Endothelial cell of umbilical vein (primary cell): ENCODE measurements around the gene AUTS2. TPM values are rescaled to one million over a fixed set of nuclear protein-coding genes. Genes with fewer than 3 reads are reported as not detected.

ENCODE experiments used
- BruUV-seq: library from RNA; stranded (reverse); fragments of 400-500 nt; replicated peaks from 2 replicates; lab custom pipeline; 2021; lab: Mats Ljungman, UMichigan
- CTCF ChIA-PET: fragments of 300-600, 350-600 bp; sonication (Branson Sonifier 250); formaldehyde crosslinking; loops from one replicate; lab custom pipeline; 2021; ENCODE audit warnings: antibody characterized with exemption, inconsistent platforms; lab: Charles Lee
- POLR2A ChIA-PET: fragments of 300-600, 350-600 bp; sonication (Branson Sonifier 250); formaldehyde crosslinking; loops from one replicate; lab custom pipeline; 2021; ENCODE audit warnings: antibody characterized with exemption, inconsistent platforms; lab: Charles Lee
- DNase-seq: peaks from one replicate; pipeline ENCODE4 v3.0.0-alpha.2; 2011; ENCODE audit warnings: low read depth, low spot score
- FAIRE-seq: peaks from 2 replicates; lab custom pipeline; 2011; peaks lifted over from hg19 to GRCh38; lab: Jason Lieb, UNC
- H2AFZ ChIP-seq: 2 replicates; pipeline ENCODE4 v1.6.0; 2012; ENCODE audit warnings: low read depth, low read length, control low read depth, inconsistent platforms
- H3K27ac ChIP-seq: 2 replicates; pipeline ENCODE4 v1.5.1; 2011; ENCODE audit warnings: low read depth, mild to moderate bottlenecking, control low read depth, low read length, moderate library complexity; ENCODE audit not compliant: insufficient read depth
- H3K27me3 ChIP-seq, 2 experiments: 2 replicates each; pipeline versions ENCODE4 v1.6.0 to v1.6.1; 2011; ENCODE audit warnings: low read length in 2 of 2, mixed read lengths in 1 of 2; ENCODE audit not compliant: control insufficient read depth in 2 of 2, insufficient read depth in 2 of 2
- H3K36me3 ChIP-seq, 2 experiments: 2 replicates in 1 of 2; 3 replicates in 1 of 2; pipeline ENCODE4 v1.5.1; 2011; ENCODE audit warnings: low read length in 2 of 2, mild to moderate bottlenecking in 1 of 2, moderate library complexity in 1 of 2; ENCODE audit not compliant: control insufficient read depth in 2 of 2, insufficient read depth in 2 of 2; ENCODE audit errors: extremely low read depth in 1 of 2
- H3K4me1 ChIP-seq: 3 replicates; pipeline ENCODE4 v1.5.1; 2011; ENCODE audit warnings: mild to moderate bottlenecking, low read length; ENCODE audit not compliant: control insufficient read depth, insufficient read depth; ENCODE audit errors: extremely low read depth
- H3K4me2 ChIP-seq: 2 replicates; pipeline ENCODE4 v1.6.1; 2011; ENCODE audit warnings: low read length, control low read depth, mixed read lengths; ENCODE audit not compliant: insufficient read depth
- H3K4me3 ChIP-seq, 3 experiments: fragments of 200-600 bp in 1 of 3; sonication (generic), shearing (Covaris generic) in 1 of 3; replicated peaks in 1 of 3; 2 replicates each; pipeline ENCODE4 v1.5.1; 2011 to 2016; ENCODE audit warnings: control low read depth in 3 of 3, low read length in 3 of 3, mild to moderate bottlenecking in 2 of 3, inconsistent platforms in 1 of 3, low read depth in 1 of 3, moderate library complexity in 1 of 3; ENCODE audit not compliant: insufficient read depth in 1 of 3
- H3K79me2 ChIP-seq: 2 replicates; pipeline ENCODE4 v1.6.0; 2012; ENCODE audit warnings: low read length, inconsistent platforms; ENCODE audit not compliant: control insufficient read depth, insufficient read depth
- H3K9ac ChIP-seq: replicated peaks from 2 replicates; pipeline ENCODE3; 2011; ENCODE audit warnings: low read length, control low read depth; ENCODE audit not compliant: insufficient read depth; ENCODE audit errors: extremely low read depth
- H3K9me1 ChIP-seq: replicated peaks from 3 replicates; pipeline ENCODE4 v1.6.0; 2011; ENCODE audit warnings: mild to moderate bottlenecking, low read length; ENCODE audit not compliant: control insufficient read depth, insufficient read depth; ENCODE audit errors: extremely low read depth
- H3K9me3 ChIP-seq: replicated peaks from 2 replicates; pipeline ENCODE4 v1.5.1; 2012; ENCODE audit warnings: low read length, inconsistent platforms; ENCODE audit not compliant: control insufficient read depth, insufficient read depth
- H4K20me1 ChIP-seq: replicated peaks from 2 replicates; pipeline ENCODE3; 2011; ENCODE audit warnings: mild to moderate bottlenecking, low read length; ENCODE audit not compliant: control insufficient read depth, insufficient read depth; ENCODE audit errors: extremely low read depth
- EZH2 ChIP-seq: IDR thresholded peaks from 2 replicates; pipeline ENCODE4 v1.6.1; 2012; ENCODE audit warnings: borderline replicate concordance, low read depth, mild to moderate bottlenecking, moderate library complexity, low read length, inconsistent platforms; ENCODE audit not compliant: severe bottlenecking
- FOS ChIP-seq: IDR thresholded peaks from 2 replicates; pipeline ENCODE4 v1.6.1; 2011; ENCODE audit warnings: mild to moderate bottlenecking, low read length, moderate library complexity, borderline replicate concordance; ENCODE audit not compliant: insufficient read depth
- GATA2 ChIP-seq: IDR thresholded peaks from 2 replicates; pipeline ENCODE4 v1.7.0; 2011; ENCODE audit warnings: low read depth, mild to moderate bottlenecking, moderate library complexity, mixed read lengths, low read length; ENCODE audit not compliant: insufficient read length, insufficient read depth
- JUN ChIP-seq: IDR thresholded peaks from 2 replicates; pipeline ENCODE4 v1.6.1; 2011; ENCODE audit warnings: borderline replicate concordance, low read depth; ENCODE audit not compliant: insufficient read length, insufficient read depth
- MYC ChIP-seq: IDR thresholded peaks from one replicate; pipeline ENCODE4 v1.6.1; 2011; ENCODE audit warnings: mild to moderate bottlenecking, low read depth, low read length
- POLR2A ChIP-seq: IDR thresholded peaks from 2 replicates; pipeline ENCODE4 v1.6.1; 2012; ENCODE audit warnings: low read depth, mild to moderate bottlenecking, control low read depth, low read length
- POLR2AphosphoS5 ChIP-seq: IDR thresholded peaks from 2 replicates; pipeline ENCODE4 v1.6.1; 2012; ENCODE audit warnings: low read depth, mild to moderate bottlenecking, control low read depth, low read length, moderate library complexity; ENCODE audit not compliant: insufficient read depth
- dilution Hi-C: fragments of 300-500 bp; cut with MboI; formaldehyde crosslinking; loops from one replicate; pipeline ENCODE4 v1.15.0; 2019; ENCODE audit warnings: low sequenced_read_pairs; ENCODE audit not compliant: extremely low pct_ligation_motif_present
- intact Hi-C: fragments of 100-400 bp; cut with micrococcal nuclease; formaldehyde crosslinking; loops from one replicate; pipeline ENCODE4 v1.10.0; 2022
- polyA plus RNA-seq, 4 experiments: library from polyadenylated mRNA; depleted of rRNA in 3 of 4; stranded (reverse) in 3 of 4; unstranded in 1 of 4; fragments of >200 nt; gene quantifications; 2 replicates each; pipeline versions ENCODE4 v1.2.1 to v1.2.3, GENCODE V29; 2011 to 2012; ENCODE audit warnings: missing spikeins in 1 of 4
- total RNA-seq: library from RNA; stranded (reverse); gene quantifications from 2 replicates; pipeline ENCODE4 v1.2.3, GENCODE V29; 2021
- TF ChIP-seq, protein P1 (sequence below): IDR thresholded peaks from 2 replicates; pipeline ENCODE4 v1.6.1; 2011; ENCODE audit not compliant: insufficient read depth, insufficient read length
- TF ChIP-seq, protein P2 (sequence below), 2 donors: IDR thresholded peaks; 1 replicate in 1 of 2; 2 replicates in 1 of 2; pipeline ENCODE4 v1.5.1; 2011; ENCODE audit warnings: low read length in 2 of 2, mild to moderate bottlenecking in 2 of 2, moderate library complexity in 2 of 2, control low read depth in 1 of 2, inconsistent platforms in 1 of 2, low read depth in 1 of 2; ENCODE audit not compliant: insufficient read depth in 1 of 2; ENCODE audit errors: extremely low read depth in 1 of 2

AUTS2 gene
- total and polyA plus RNA-seq, 2 donors (not counting 3 experiments of a cell fraction or from before 2014, with no cell fraction given): 0.59 to 8.0 TPM

DNA sequence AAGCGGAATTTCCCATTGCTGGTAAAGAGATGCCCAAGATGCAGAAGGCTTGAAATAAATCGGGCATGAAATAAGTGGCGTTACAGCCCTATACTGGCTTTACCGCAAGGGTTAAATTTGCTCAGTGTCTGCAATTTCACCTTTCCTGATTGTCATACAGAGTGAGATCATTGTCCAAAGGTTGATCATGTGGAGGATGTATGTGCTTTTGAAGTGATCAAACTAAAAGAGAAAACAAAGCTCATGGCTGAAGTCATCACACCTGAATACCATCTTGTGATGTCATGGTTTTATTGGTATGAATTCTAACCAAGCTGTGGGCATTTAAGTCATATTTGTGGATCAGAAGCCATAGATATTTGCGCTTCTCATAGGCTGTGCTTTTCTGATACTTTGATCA lies 635.5 kb downstream of the AUTS2 start:
- FAIRE-seq (no peak), DNase-seq (no peak)
- ChIA-PET POLR2A (no interaction called here), CTCF (no interaction called here)
- Histone ChIP-seq H3K27ac (no peak overlapping the region), H3K79me2 (no peaks in the 10 kb centered on the region), H3K9ac (no peak overlapping the region), H3K4me3 (no peak overlapping the region), H3K4me2 (no peak overlapping the region), H3K36me3 (no peaks in the 10 kb centered on the region), H2AFZ (no peak overlapping the region), H4K20me1 (no peaks in the 10 kb centered on the region), H3K27me3 (no peaks in the 10 kb centered on the region), H3K9me3 (no peaks in the 10 kb centered on the region), H3K9me1 (no peaks in the 10 kb centered on the region), H3K4me1 (no peaks in the 10 kb centered on the region)
- no peak for TF ChIP-seq EZH2
- TF ChIP-seq, protein P1, sequence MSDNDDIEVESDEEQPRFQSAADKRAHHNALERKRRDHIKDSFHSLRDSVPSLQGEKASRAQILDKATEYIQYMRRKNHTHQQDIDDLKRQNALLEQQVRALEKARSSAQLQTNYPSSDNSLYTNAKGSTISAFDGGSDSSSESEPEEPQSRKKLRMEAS: no peak
- TF ChIP-seq MYC: no peak
- no peak for TF ChIP-seq POLR2A
- TF ChIP-seq, protein P2, sequence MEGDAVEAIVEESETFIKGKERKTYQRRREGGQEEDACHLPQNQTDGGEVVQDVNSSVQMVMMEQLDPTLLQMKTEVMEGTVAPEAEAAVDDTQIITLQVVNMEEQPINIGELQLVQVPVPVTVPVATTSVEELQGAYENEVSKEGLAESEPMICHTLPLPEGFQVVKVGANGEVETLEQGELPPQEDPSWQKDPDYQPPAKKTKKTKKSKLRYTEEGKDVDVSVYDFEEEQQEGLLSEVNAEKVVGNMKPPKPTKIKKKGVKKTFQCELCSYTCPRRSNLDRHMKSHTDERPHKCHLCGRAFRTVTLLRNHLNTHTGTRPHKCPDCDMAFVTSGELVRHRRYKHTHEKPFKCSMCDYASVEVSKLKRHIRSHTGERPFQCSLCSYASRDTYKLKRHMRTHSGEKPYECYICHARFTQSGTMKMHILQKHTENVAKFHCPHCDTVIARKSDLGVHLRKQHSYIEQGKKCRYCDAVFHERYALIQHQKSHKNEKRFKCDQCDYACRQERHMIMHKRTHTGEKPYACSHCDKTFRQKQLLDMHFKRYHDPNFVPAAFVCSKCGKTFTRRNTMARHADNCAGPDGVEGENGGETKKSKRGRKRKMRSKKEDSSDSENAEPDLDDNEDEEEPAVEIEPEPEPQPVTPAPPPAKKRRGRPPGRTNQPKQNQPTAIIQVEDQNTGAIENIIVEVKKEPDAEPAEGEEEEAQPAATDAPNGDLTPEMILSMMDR (IDR thresholded peaks at IDR 0.05; ENCODE audit: extremely low read depth in 1 of 2, insufficient read depth in 1 of 2, low read depth in 1 of 2, low read length in 2 of 2): no peak
- no peak for TF ChIP-seq GATA2
- TF ChIP-seq POLR2AphosphoS5: no peak
- no peak for TF ChIP-seq JUN
- TF ChIP-seq FOS: no peak
- dilution Hi-C loops (no loop called here), intact Hi-C loops (no loop called here)
- no TSS peak for BruUV-seq
